G401 (cell line): ENCODE data around the gene ADRA2A. TPM values are rescaled to one million over a fixed set of nuclear protein-coding genes. Genes with fewer than 3 reads are reported as not detected.

Experiments
- DNase-seq: peaks from one replicate; pipeline ENCODE4 v3.0.0-alpha.2; 2015; ENCODE audit warnings: low spot score
- in situ Hi-C: cut with HindIII; loops from 2 replicates; pipeline ENCODE4 v1.10.0; 2016; ENCODE audit warnings: low sequenced_read_pairs, mixed read lengths
- total RNA-seq: library from RNA; depleted of rRNA; stranded (reverse); fragments of >200 nt; shearing (Covaris generic); gene quantifications from 2 replicates; pipeline ENCODE4 v1.2.3, GENCODE V29; 2014

Gene ADRA2A
- total RNA-seq, 1 experiment from 2014 or later, result not detected

DNA sequence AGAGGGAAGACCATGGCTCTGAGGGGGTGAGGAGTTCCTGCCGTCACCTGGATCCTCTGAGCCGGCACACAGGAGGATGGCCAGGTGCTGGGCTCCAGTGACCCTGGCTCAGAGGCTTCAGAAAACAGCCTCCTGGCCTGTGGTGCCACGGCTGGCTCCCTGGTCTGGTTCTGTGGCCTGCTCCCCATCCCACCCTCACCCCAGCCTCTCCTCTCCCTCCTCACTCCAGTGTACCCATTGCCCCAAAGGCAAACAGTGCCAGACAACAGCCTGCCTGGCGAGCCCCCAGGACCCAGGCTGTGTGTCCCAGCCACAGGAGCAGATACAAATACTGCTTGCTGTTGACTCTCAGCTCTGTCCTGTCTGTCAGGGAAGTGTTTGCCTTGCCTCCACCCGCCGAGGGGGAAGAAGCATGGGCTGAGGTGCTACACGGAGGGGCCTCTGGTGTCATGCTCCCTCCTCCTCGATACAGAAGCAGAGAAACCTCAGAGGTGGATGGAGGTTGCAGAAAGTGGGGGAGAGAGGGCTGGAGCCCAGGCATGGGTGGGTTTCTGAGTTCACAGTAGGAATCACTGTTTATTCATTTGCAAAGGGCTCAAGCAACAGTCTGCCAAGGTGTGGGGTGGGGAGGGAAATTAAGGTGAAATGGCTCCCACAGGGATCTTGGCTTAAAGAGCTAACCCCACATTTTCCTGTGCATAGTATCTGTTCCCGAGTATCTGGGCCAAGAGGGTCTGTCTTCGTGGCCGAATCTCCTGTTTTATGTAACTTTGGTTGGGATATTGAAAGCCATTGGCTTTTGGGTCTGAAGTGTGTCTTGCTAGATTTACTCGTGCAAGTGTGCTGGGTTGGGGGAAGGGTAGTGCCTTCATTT, 5.5 kb downstream of the ADRA2A start:
- DNase-seq, result peak; percentile 36
- in situ Hi-C loops, result no loop called here

DNA sequence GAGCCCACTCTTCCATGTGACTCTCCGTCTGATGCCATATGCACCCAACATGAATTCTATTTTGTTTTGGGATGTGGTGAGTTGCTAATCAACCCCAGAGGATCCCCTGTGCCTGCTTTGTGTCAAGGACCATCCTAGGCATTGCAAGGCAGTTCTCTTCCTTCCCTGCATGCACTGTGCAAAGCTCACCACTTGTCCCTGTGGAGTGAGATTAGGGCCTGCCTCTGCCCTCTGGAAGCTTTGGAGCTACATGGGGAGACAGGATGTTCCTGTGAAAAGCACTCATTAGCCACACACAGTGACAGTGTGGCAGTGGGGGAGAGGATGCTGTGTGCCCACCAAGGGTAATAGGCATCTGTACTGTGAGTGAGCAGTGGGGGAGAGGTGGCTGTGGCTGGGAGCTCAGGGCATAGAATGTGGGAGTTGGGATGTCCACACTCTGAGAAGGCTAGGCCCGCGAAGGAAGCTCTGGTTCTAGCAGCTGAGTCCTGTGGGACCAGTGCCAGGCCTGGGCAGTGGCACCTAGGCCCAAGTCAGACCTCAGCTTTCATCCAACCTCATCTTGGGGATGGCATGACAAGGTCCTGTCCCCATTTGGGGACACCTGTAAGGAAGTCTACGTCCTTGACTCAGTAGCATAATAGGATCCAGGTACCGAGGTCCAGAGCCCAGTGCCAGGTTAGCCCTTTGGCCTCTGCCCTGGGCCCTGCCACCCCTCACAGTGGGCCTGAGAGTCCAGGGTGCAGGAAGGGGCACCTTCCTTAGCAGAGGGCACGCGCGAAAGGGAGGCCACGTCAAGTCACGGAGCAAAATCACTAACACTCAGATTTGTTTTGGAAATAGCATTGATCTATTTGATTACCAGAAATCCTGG, 6.6 kb downstream of the ADRA2A start:
- DNase-seq, result no peak
- in situ Hi-C loops, result no loop called here

DNA sequence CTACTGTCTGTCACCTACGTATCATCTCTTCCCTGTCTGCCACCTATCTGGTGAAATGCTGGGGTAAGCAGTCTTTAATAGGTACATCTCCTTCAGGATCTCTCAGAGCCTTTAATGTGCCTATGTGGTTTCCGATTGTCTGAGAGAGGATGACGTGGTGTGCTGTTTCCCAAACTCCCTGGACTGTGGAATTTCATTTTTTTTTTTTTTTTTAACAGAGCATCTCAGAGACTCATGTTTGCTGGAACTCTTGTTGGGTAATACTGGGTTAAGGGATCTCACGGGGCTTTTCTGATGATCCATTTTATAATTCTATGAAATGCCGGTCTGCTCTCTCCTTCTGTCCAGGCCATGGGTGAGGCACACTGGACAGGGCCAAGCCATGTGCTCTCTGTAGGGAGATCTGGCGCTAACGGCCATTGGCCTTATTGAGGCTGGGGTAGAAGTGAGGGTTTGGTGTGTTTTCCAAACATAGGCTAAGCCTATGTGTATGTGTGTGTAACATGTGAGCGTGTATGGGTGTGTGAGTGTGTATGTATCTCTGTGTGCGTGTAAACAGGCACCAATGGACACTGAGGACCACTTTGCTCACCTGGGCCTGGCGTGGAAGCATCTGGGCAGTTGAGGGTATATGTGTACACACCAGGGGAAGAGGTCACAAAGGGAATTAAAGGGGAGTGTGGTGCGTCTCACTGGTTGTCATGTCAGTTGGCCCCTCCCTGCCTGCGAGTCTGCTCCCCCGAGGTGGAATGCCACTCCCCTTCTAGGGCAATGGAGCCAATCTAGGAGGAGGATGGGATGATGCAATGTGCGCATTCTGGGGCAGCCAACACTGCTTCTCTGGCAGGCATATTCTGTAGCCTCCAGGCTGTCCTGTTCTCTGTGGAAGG, 7.8 kb downstream of the ADRA2A start:
- DNase-seq, result no peak
- in situ Hi-C loops, result no loop called here

DNA sequence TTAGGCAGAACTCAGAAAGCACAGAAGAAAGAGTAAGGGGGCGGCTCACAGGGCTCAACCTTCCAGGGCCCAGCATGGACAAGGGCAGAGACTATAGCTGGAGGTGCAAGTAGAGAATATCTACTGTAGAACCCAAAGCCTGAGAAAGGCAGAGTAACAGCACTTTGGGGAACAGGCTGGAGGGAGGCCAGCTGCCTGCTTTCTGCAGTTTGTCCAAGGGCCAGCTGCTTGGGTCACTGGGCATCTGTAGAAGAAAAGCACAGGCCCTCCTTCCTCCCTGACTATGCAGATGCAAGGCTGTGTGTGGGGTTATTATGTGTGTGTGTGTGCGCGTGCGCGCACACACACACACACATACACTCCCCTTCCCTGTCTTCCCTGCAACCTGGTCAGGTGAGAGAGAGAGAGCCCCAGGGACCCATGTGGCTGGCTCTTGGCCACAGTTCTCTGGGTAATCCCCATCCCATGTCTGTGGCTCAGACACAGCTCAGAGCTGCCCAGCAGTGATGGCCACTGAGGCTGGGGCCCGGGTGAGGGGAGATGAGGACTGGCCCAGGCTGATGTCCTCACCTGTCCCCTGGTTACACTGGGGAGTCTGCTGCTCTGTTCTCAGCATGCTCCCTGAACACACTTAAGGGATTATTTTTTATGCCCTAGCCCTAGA, 9.0 kb downstream of the ADRA2A start:
- in situ Hi-C loops, result no loop called here
- no peak for DNase-seq

DNA sequence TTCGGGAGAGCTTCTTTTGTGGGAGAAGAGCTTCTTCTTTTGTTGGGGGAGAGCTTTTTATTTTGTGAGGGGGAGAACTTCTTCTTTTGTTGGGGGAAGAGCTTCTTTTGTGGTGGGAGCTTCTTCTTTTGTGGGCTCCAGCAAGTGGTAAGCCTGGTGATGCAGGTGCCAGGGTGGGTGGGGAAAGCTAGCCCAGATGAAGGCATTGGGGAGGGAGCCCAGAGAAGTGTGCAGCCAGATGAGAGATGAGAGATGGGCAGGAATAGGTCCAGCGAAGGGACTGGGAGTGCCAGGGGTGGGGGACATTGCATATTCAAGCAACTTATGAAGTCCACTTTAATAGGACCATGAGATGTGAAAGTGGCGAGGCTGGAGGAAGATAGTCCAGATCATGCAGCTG, 9.7 kb downstream of the ADRA2A start:
- in situ Hi-C loops, result no loop called here
- no peak for DNase-seq

DNA sequence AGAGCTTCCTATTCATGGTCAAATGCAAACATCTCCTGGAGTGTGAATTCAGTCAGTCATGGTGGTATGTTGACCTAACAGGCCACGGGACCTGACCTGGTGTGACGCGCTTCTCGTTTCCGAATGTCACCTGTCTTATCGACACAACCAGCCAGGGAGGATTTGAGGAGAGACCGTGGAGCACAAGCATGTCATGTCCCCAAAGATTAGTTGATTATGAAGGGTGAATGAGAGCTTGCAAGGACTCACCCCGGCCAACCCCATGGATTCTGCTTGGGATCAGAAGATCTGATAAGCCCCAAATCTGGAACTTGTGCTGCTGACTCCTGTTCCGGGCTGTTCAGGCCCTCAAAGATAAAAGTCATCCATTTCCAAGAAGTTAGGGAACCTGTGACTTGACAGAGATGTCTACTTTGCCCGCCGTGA, 10.5 kb downstream of the ADRA2A start:
- no peak for DNase-seq
- in situ Hi-C loops, result no loop called here

DNA sequence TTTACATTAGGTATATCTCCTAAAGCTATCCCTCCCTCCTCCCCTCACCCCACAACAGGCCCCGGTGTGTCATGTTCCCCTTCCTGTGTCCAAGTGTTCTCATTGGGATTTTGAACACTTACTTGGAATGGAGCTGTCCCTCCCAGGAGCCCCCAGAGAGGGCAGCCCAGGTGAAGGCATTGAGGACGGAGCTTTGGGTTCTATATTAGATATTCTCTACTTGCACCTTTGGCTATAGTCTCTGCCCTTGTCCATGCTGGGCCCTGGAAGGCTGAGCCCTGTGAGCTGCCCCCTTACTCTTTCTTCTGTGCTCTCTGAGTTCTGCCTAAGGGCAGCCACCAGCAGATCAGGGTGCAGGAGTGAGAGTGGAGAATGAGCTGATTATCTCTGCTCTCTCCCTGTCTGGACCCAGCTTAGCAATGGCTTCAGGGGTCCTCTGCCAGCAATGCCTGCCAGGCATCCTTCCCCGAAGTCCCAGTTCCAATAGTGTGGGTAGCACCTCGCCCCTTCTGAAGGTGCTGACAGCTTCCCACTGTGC, 11.2 kb downstream of the ADRA2A start:
- in situ Hi-C loops, result no loop called here
- no peak for DNase-seq

DNA sequence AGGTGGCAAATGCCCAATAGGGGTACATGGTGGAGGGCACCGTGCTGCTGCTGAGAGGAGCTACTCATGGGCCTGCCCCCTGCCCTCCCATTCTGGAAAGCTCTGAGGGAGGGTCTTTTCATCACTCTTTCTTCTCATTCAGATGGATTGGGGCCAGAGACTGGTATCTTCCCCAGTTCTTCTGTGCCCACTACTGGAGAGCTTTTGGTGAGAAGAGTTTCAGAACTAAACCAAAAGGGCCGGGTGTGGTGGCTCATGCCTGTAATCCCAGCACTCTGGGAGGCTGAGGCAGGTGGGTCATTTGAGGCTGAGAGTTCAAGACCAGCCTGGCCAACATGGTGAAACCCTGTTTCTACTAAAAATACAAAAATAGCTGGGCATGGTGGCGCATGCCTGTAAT, 12.5 kb downstream of the ADRA2A start:
- no peak for DNase-seq
- in situ Hi-C loops, result no loop called here

DNA sequence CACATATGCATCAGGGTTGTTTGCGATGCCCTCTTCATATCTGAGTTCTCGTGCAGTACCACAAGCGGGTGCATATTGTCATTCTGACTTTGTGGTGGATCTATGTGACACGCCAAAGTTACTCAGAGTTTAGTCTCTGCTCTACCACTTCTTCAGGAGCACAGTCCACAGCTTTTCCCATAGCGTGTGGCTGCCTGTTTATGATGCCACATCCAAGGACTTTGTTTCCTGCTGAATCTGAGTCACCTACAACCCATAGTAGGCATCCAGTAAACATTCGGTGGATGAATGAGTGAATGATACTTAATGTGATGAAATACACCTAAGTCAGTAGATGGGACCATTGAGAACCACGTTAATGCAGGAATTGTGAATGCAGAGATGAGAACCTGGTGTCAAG, 15.0 kb downstream of the ADRA2A start:
- in situ Hi-C loops, result no loop called here
- DNase-seq, result no peak

DNA sequence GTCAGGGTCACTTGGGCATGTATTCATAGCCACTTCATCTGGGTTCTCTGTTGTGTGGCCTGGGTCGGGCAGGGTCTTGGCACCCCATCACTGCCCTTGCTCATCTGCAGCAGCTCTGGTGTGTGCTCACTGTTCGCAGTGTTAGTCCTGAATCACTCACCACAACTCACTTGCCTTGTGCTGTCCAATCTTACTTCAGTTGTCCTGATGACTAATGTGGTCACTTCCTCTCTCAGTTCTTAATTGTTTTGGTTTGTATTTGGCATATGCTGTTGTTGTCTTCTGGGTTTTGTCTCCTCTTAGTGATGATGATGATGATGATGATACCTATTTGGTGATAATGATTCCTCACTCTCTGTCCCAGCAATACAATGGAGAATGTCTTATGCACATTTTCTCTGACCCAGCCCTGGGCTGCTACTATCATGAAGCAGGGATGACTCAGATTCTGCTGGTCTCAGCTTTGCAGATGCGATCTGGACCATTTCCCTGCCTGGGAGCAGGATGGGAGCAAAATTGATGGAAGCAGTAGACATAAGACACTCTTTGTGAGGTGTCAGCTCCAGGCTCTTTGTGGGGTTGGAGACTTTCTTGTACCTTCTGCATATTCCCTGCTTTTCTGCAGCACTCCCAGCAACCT, 17.0 kb downstream of the ADRA2A start:
- in situ Hi-C loops, result no loop called here
- no peak for DNase-seq

DNA sequence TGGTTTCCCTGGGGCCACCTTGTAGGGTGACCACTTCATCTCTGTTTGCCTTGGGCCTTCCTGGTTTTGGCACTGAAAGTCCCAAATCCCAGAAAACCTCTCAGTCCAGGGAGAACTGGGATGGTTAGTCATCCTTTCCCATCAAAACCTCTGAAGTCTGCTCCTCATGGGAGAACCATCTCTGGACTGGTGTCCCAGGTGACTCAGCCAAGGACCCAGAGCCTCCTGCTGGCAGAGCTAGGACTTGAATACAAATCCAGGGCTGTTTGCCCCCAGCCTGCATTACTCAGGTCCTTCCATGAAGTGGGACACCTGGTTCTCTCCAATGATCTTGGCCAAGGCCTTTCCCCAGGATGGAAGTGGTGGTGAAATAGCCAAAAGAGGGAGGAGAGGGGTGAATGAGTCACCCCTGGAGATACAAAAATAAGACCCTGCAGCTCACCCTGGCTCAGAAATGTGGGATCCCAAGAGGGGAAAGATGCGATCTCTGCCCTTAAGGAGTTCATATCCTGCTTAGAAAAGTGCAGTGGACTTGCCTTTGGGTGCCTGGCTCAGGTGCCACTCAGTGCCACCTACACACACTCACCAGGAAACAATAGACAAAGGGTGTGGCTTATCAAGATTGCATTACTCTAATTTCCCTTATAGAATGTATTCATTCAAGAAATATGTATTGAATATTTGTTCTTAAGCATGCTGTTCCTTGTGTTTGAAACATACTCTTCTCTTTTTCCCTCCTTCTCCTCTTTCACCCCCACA, 22.0 kb downstream of the ADRA2A start:
- DNase-seq, result no peak
- in situ Hi-C loops, result no loop called here

DNA sequence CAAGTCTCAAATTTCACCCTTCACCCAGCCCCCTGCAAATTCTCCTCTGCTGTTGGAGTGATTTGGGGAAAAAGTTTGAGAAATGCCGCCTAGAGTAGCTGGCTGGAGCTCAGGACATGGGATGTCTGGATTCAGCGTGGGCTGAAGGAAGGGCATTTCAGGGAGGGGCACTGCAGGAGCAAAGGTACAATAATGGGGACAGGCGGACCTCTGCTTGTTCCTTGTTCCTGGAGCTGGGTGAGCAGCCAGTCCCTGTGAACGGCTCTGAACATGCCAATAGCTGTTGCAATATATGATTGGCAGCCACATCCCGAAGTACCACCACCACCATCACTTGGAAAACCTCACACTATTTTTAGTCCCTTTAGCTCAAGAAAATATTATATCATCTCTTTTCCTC, 23.4 kb downstream of the ADRA2A start:
- in situ Hi-C loops, result no loop called here
- no peak for DNase-seq

DNA sequence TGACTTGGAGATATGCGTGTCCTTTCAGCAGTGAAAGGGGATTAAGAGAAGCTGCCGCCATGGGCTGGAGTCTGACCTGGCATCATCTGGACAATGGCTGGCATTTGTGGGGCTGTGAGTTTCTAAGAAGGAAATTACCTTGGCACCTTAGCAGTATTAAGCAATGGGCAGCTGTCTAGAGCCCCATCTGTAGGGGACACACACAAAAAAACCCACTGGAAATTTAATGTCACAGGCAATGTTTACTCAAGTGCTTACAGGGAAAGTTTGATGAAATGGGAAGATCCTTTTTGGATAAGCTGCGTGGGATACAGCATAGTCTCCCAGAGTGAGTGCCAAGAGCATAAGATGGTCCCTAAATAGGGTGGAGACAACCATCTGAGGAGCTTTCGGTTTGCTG, 25.0 kb downstream of the ADRA2A start:
- in situ Hi-C loops, result no loop called here
- DNase-seq, result no peak

DNA sequence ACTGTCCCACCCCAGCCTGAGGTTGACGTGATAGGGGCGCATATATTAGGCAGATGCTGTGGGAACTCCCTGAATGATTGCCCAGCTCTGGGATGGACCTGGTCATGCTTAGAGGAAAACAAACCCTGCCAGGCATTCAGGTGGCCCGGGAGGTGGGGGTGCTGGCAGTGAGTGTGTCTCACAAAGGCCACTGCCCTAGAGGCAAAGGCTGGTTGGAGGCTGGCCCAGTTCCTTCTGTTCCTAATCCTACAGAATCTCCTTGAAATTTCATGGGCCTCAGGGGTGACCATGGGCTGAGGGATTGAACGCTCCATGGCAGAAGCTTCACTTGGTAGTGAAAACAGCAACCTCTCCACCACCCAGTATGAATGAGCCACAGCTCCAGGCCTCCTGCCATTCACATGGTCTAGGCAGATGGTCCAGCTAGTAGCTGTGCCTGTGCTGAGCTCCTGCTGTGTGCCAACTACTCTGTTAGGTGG, 25.6 kb downstream of the ADRA2A start:
- peak; percentile 90 for DNase-seq
- in situ Hi-C loops, result no loop called here

DNA sequence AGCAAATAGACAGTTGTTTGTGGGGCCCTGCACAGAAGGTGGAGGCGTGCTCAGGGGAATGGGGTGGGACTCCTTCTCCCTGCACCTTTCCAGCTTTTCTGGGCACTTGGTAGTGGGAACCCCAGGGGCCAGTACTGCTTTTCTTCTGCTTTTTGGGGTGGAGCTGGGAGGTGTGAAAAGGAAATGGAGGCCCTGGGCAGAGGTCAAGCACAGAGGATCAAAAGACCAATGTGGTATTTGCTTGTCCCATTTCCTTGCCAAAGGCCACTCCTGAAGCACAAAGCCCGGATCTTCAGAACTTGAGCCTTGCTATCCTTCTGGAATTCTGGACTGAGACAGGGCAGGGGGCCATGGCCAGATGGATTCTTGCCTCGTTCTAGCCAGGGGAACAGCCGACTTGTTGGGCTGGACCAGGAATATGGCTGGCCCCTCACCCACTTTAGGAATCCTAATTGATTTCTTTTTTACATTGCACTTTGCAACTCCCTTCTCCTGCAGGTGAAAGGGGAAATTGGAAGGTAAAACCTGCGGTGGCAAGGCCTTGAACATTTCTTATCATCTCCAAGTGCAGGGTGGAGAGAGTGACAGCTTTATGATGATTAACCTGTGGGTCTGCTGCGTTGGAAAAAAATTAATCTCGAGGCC, 26.5 kb downstream of the ADRA2A start:
- in situ Hi-C loops, result no loop called here
- DNase-seq, result no peak

DNA sequence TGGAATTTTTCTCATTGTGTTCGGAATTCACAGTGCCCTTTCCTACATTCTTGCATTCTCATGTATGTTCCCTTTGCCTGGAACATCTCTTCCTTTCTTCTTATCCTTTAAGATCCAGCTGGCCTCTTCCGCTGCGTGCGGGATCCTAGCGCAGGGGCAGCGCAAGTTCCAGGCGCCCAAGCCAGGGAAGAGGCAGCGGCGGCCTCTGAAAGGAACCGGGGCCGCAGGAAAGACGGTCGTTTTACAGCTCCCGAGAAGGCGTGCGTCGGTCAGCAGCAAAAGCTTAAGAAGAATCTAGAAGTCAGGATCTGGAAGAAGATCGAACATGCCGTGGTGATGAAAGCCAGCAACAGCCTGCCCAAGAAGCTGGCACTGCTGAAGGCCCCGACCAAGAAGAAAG, 28.0 kb downstream of the ADRA2A start:
- in situ Hi-C loops, result no loop called here
- DNase-seq, result no peak

DNA sequence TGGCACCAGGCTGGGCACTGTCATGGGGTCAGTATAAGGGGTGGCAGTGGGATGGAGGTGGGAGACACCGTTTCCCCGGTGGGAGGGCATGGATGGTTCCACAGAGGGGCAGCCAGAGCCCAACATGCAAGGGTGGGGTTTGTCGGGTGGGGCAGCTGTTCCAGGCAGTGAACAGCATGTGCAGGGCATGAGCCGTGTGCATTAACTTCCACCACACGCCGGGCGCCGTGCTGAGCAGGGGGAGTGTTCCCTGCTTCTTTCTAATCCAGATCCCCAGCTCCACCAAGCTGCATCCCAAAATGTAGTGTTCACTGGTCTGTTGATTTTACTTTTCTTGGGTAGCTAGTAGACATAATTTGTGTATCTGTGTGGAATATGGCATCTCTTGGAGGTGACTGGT, 29.3 kb downstream of the ADRA2A start:
- DNase-seq, result no peak
- in situ Hi-C loops, result no loop called here
